ENCODE measurements around the gene LRP8. TPM values are rescaled to one million over a fixed set of nuclear protein-coding genes. Genes with fewer than 3 reads are reported as not detected.

Gene LRP8
- total and polyA plus RNA-seq, 12 donors = 0.37 to 4.7 (median 2.2) TPM

- no peak for TF ChIP-seq CTCF (IDR thresholded peaks at IDR 0.05)
- H3K4me3 ChIP-seq = peak overlapping the region in 8 of 10 donors; percentile 13 to 68 (median 40)
- H3K27ac ChIP-seq = peak overlapping the region in 1 of 10 donors; percentile 70
- H3K27me3 ChIP-seq = peaks cover 0 to 15% (median 4%) of the 10 kb centered on the region in 7 donors
- no peak for DNase-seq
- H3K36me3 ChIP-seq = no peaks in the 10 kb centered on the region
- peaks cover 7 to 32% (median 24%) of the 10 kb centered on the region in 9 donors for H3K4me1 ChIP-seq
- intact Hi-C loops (cut with DNase I) = no loop called here
- WGBS, 2 donors = 59 to 64% methylated on average over 35 of the region's 35 CpGs
- ATAC-seq = no peak
- no peaks in the 10 kb centered on the region for H3K9me3 ChIP-seq
These were observed 950 bp upstream of the LRP8 start for GRCh38 chr1:53328541-53329499.

GRCh38 chr1:53327182-53327913, 522 bp downstream of the LRP8 start:
- peak overlapping the region in 1 of 10 donors; percentile 71 for H3K27ac ChIP-seq
- no peaks in the 10 kb centered on the region for H3K36me3 ChIP-seq
- peak in 1 of 2 donors; percentile 27 for DNase-seq
- WGBS, 2 donors = 0% methylated on average over 59 to 68 of the region's 68 CpGs
- intact Hi-C loops (cut with DNase I) = no loop called here
- H3K27me3 ChIP-seq = peaks cover 0 to 15% (median 4%) of the 10 kb centered on the region in 7 donors
- H3K4me1 ChIP-seq = peaks cover 7 to 32% (median 24%) of the 10 kb centered on the region in 9 donors
- ATAC-seq = peak in 1 of 8 donors; percentile 20
- no peak for TF ChIP-seq CTCF (IDR thresholded peaks at IDR 0.05)
- no peaks in the 10 kb centered on the region for H3K9me3 ChIP-seq
- H3K4me3 ChIP-seq = peak overlapping the region; percentile 48 to 90 (median 70)

GRCh38 chr1:53326598-53327181, 1.2 kb downstream of the LRP8 start:
- H3K9me3 ChIP-seq = no peaks in the 10 kb centered on the region
- WGBS, 2 donors = 0 to 1% methylated on average over 53 of the region's 53 CpGs
- ATAC-seq = peak; percentile 23 to 55 (median 41)
- H3K4me1 ChIP-seq = peaks cover 7 to 32% (median 24%) of the 10 kb centered on the region in 9 donors
- peaks cover 0 to 15% (median 4%) of the 10 kb centered on the region in 7 donors for H3K27me3 ChIP-seq
- no peaks in the 10 kb centered on the region for H3K36me3 ChIP-seq
- DNase-seq = no peak
- intact Hi-C loops (cut with DNase I) = no loop called here
- TF ChIP-seq CTCF (IDR thresholded peaks at IDR 0.05) = no peak
- peak overlapping the region; percentile 48 to 90 (median 70) for H3K4me3 ChIP-seq
- H3K27ac ChIP-seq = peak overlapping the region in 1 of 10 donors; percentile 79

Data from heart right ventricle (tissue), 16 donors.